Stomach (tissue), 9 donors: ENCODE measurements around the gene RASA3. TPM values are rescaled to one million over a fixed set of nuclear protein-coding genes. Genes with fewer than 3 reads are reported as not detected.
A peak's percentile ranks its signal among the peaks of the same experiment; 100 is the strongest.

Source experiments
- DNase-seq, 2 donors: peaks; one replicate each; pipeline versions ENCODE4 v3.0.0 to v3.0.0-alpha.2; 2013 to 2019
- H3K27ac ChIP-seq, 5 donors: fragments of 200-600 bp in 4 of 5; sonication (generic) in 4 of 5; one replicate each; pipeline ENCODE4 v1.5.1; 2013 to 2019; ENCODE audit warnings: mild to moderate bottlenecking in 1 of 5, moderate library complexity in 1 of 5
- H3K27me3 ChIP-seq, 3 donors: fragments of 200-600 bp; sonication (generic); one replicate each; pipeline ENCODE4 v1.5.1; 2017 to 2019; ENCODE audit warnings: mixed run types in 1 of 3
- H3K36me3 ChIP-seq, 4 donors: fragments of 200-600 bp; sonication (generic); 1 replicate in 3 of 4; 2 replicates in 1 of 4; pipeline ENCODE4 v1.5.1; 2016 to 2019
- H3K4me1 ChIP-seq, 4 donors: fragments of 200-600 bp; sonication (generic); one replicate each; pipeline ENCODE4 v1.5.1; 2016 to 2019
- H3K4me3 ChIP-seq, 4 donors: fragments of 200-600 bp; sonication (generic) in 3 of 4; one replicate each; pipeline ENCODE4 v1.5.1; 2016 to 2019; ENCODE audit warnings: mild to moderate bottlenecking in 1 of 4
- H3K9me3 ChIP-seq, 4 donors: fragments of 200-600 bp; sonication (generic); one replicate each; pipeline ENCODE4 v1.5.1; 2016 to 2019
- CTCF ChIP-seq, 7 experiments: fragments of 450-650 bp in 4 of 7; fragments of 200-600 bp in 3 of 7; sonication (generic) in 3 of 7; IDR thresholded peaks; one replicate each; pipeline ENCODE4 v1.5.1; 2016 to 2019; ENCODE audit warnings: antibody characterized with exemption in 7 of 7, control low read depth in 2 of 7, mild to moderate bottlenecking in 1 of 7
- EP300 ChIP-seq: sonication (generic); formaldehyde crosslinking; IDR thresholded peaks from one replicate; pipeline ENCODE4 v1.6.1; 2017; ENCODE audit warnings: antibody characterized with exemption
- POLR2A ChIP-seq, 4 donors: fragments of 450-650 bp; IDR thresholded peaks; one replicate each; pipeline ENCODE4 v1.6.1; 2016; ENCODE audit warnings: antibody characterized with exemption in 4 of 4, control low read depth in 2 of 4, mild to moderate bottlenecking in 1 of 4, moderate library complexity in 1 of 4
- POLR2AphosphoS5 ChIP-seq, 3 donors: sonication (generic); formaldehyde crosslinking; IDR thresholded peaks; one replicate each; pipeline ENCODE4 v1.6.1; 2016; ENCODE audit warnings: antibody characterized with exemption in 3 of 3
- WGBS, 5 donors: extraction: QIAGEN DNeasy Blood & Tissue Kit in 3 of 5; methylation state at CpG; one replicate each; pipeline versions ENCODE4 v1.1.5 to v1.1.7; 2013 to 2018; 5-methylcytosine and 5-hydroxymethylcytosine counted together
- intact Hi-C: fragments of 100-400 bp; cut with DNase I; formaldehyde crosslinking; loops from one replicate; pipeline ENCODE4 v1.15.1; 2023; ENCODE audit warnings: low total_unique reads
- polyA plus RNA-seq, 3 donors: library from polyadenylated mRNA; stranded (reverse); fragments of 200-250 nt; gene quantifications; one replicate each; pipeline ENCODE4 v1.2.3, GENCODE V29; 2013
- total RNA-seq, 5 donors: library from RNA; depleted of rRNA; stranded (reverse); fragments of >200 nt; gene quantifications; one replicate each; pipeline versions ENCODE4 v1.1.0 to v1.2.3, GENCODE V29; 2014 to 2016
- donor health status: healthy with polysubstance abuse.
- donor health status: Bipolar disorder and iron deficiency.
- donor health status: healthy.

Gene RASA3
- total and polyA plus RNA-seq, 8 donors, result 3.7 to 22.3 (median 7.9) TPM

- Histone ChIP-seq H3K27ac (peak overlapping the region in 3 of 5 donors; percentile 19 to 55 (median 46)), H3K9me3 (no peaks in the 10 kb centered on the region), H3K36me3 (no peaks in the 10 kb centered on the region), H3K4me3 (no peak overlapping the region), H3K27me3 (no peaks in the 10 kb centered on the region), H3K4me1 (peaks cover 4 to 22% (median 19%) of the 10 kb centered on the region in 4 donors)
- WGBS, 5 donors, result 85 to 91% (median 89%) methylated on average over 6 of the region's 6 CpGs
- intact Hi-C loops, result no loop called here
- TF ChIP-seq CTCF (IDR thresholded peaks at IDR 0.05) (no peak), EP300 (no peak), POLR2AphosphoS5 (IDR thresholded peaks at IDR 0.05) (no peak), POLR2A (IDR thresholded peaks at IDR 0.05) (no peak)
- DNase-seq, result no peak
Observed at GRCh38 chr13:114142137-114142550, 9.7 kb upstream of the RASA3 start.

- Histone ChIP-seq H3K4me1 (peaks cover 4 to 22% (median 19%) of the 10 kb centered on the region in 4 donors), H3K27me3 (no peaks in the 10 kb centered on the region), H3K27ac (no peak overlapping the region), H3K9me3 (no peaks in the 10 kb centered on the region), H3K4me3 (no peak overlapping the region), H3K36me3 (no peaks in the 10 kb centered on the region)
- no peak for DNase-seq
- TF ChIP-seq EP300 (no peak), POLR2AphosphoS5 (IDR thresholded peaks at IDR 0.05) (no peak), POLR2A (IDR thresholded peaks at IDR 0.05) (no peak), CTCF (IDR thresholded peaks at IDR 0.05) (no peak)
- intact Hi-C loops, result no loop called here
- WGBS, 5 donors, result 76 to 85% (median 80%) methylated on average over 15 of the region's 15 CpGs
Observed at GRCh38 chr13:114141261-114141996, 9.0 kb upstream of the RASA3 start.

- WGBS, 5 donors, result 43 to 61% (median 47%) methylated on average over 10 of the region's 10 CpGs
- Histone ChIP-seq H3K9me3 (no peaks in the 10 kb centered on the region), H3K4me1 (peaks cover 4 to 22% (median 19%) of the 10 kb centered on the region in 4 donors), H3K27me3 (no peaks in the 10 kb centered on the region), H3K27ac (peak overlapping the region in 1 of 5 donors; percentile 22), H3K36me3 (no peaks in the 10 kb centered on the region), H3K4me3 (no peak overlapping the region)
- intact Hi-C loops, result no loop called here
- TF ChIP-seq CTCF (IDR thresholded peaks at IDR 0.05) (no peak), POLR2AphosphoS5 (IDR thresholded peaks at IDR 0.05) (no peak), EP300 (no peak), POLR2A (IDR thresholded peaks at IDR 0.05) (no peak)
- no peak for DNase-seq
Observed at GRCh38 chr13:114140906-114141250, 8.5 kb upstream of the RASA3 start.

GRCh38 chr13:114140131-114140905, 7.9 kb upstream of the RASA3 start:
- no peak for TF ChIP-seq CTCF (IDR thresholded peaks at IDR 0.05)
- no peak for TF ChIP-seq POLR2AphosphoS5 (IDR thresholded peaks at IDR 0.05)
- H3K4me3 ChIP-seq, result no peak overlapping the region
- H3K27ac ChIP-seq, result peak overlapping the region in 2 of 5 donors; percentile 7 to 22
- no peaks in the 10 kb centered on the region for H3K27me3 ChIP-seq
- peaks cover 4 to 22% (median 19%) of the 10 kb centered on the region in 4 donors for H3K4me1 ChIP-seq
- H3K9me3 ChIP-seq, result no peaks in the 10 kb centered on the region
- no peaks in the 10 kb centered on the region for H3K36me3 ChIP-seq
- intact Hi-C loops, result no loop called here
- WGBS, 5 donors, result 50 to 56% (median 52%) methylated on average over 25 of the region's 25 CpGs
- DNase-seq, result no peak
